HepG2 (cell line): ENCODE data around the gene IKZF4. TPM values are rescaled to one million over a fixed set of nuclear protein-coding genes. Genes with fewer than 3 reads are reported as not detected.
A peak's percentile ranks its signal among the peaks of the same experiment; 100 is the strongest.

ENCODE experiments used
- ETV6 ChIP-seq: sonication (generic); formaldehyde crosslinking; conservative IDR thresholded peaks from 2 replicates; pipeline ENCODE4 v1.4.0; 2020; ENCODE audit warnings: missing genetic modification reagents
- GPN1 ChIP-seq: sonication (generic); formaldehyde crosslinking; IDR thresholded peaks from 2 replicates; pipeline ENCODE4 v1.5.1; 2020; ENCODE audit warnings: missing genetic modification reagents, borderline replicate concordance
- HCFC1 ChIP-seq: fragments of 150-350 bp; IDR thresholded peaks from 2 replicates; pipeline ENCODE4 v1.6.1; 2014; ENCODE audit warnings: low read depth, low read length
- HMG20A ChIP-seq: IDR thresholded peaks from 2 replicates; pipeline ENCODE4 v1.6.1; 2016; ENCODE audit warnings: borderline replicate concordance
- KLF11 ChIP-seq: IDR thresholded peaks from 2 replicates; pipeline ENCODE4 v1.6.1; 2016; ENCODE audit warnings: missing compliant biosample characterization
- KLF15 ChIP-seq: sonication (generic); formaldehyde crosslinking; IDR thresholded peaks from 2 replicates; pipeline ENCODE4 v1.8.1; 2023; ENCODE audit warnings: borderline replicate concordance, mild to moderate bottlenecking, inconsistent platforms, missing genetic modification reagents, mixed read lengths
- MAFK ChIP-seq, 2 experiments: IDR thresholded peaks in 1 of 2; conservative IDR thresholded peaks in 1 of 2; 2 replicates each; pipeline ENCODE4 v1.6.1; 2011; ENCODE audit warnings: improper control_type of control experiment in 2 of 2, low read length in 2 of 2
- MXD1 ChIP-seq: sonication (generic); formaldehyde crosslinking; IDR thresholded peaks from 2 replicates; pipeline ENCODE4 v1.4.0; 2020; ENCODE audit warnings: mild to moderate bottlenecking, missing genetic modification reagents
- NONO ChIP-seq, 2 experiments: fragments of 450-650 bp in 1 of 2; sonication (generic) in 1 of 2; formaldehyde crosslinking in 1 of 2; IDR thresholded peaks in 1 of 2; conservative IDR thresholded peaks in 1 of 2; 2 replicates each; pipeline versions ENCODE4 v1.6.1 to v1.8.0; 2017 to 2022; ENCODE audit warnings: mild to moderate bottlenecking in 1 of 2, missing genetic modification reagents in 1 of 2, moderate library complexity in 1 of 2
- PATZ1 ChIP-seq: sonication (generic); formaldehyde crosslinking; IDR thresholded peaks from 2 replicates; pipeline ENCODE4 v1.4.0; 2020; ENCODE audit warnings: missing genetic modification reagents
- PBX3 ChIP-seq: sonication (generic); formaldehyde crosslinking; IDR thresholded peaks from 2 replicates; pipeline ENCODE4 v1.8.1; 2023; ENCODE audit warnings: missing genetic modification reagents, inconsistent platforms, borderline replicate concordance
- POLR2AphosphoS5 ChIP-seq: IDR thresholded peaks from 2 replicates; pipeline ENCODE4 v1.6.1; 2012; ENCODE audit warnings: low read depth, low read length
- POLR2G ChIP-seq: fragments of 200-400 bp; formaldehyde crosslinking; IDR thresholded peaks from 2 replicates; pipeline ENCODE4 v1.6.1; 2018; ENCODE audit warnings: mild to moderate bottlenecking, low read depth, low read length, moderate library complexity
- SIN3B ChIP-seq: fragments of 150-350 bp; IDR thresholded peaks from 2 replicates; pipeline ENCODE4 v1.6.1; 2014; ENCODE audit warnings: low read length
- SMAD9 ChIP-seq: sonication (generic); formaldehyde crosslinking; IDR thresholded peaks from 2 replicates; pipeline ENCODE4 v1.5.1; 2020; ENCODE audit warnings: mild to moderate bottlenecking, missing genetic modification reagents
- SOX13 ChIP-seq, 3 experiments: fragments of 450-650 bp in 1 of 3; sonication (generic) in 1 of 3; formaldehyde crosslinking in 1 of 3; IDR thresholded peaks in 2 of 3; conservative IDR thresholded peaks in 1 of 3; 2 replicates each; pipeline versions ENCODE4 v1.5.0 to v1.6.1; 2016 to 2020; ENCODE audit warnings: antibody characterized with exemption in 1 of 3, mild to moderate bottlenecking in 1 of 3, missing compliant biosample characterization in 1 of 3, missing genetic modification reagents in 1 of 3, moderate library complexity in 1 of 3
- TCF7L2 ChIP-seq: IDR thresholded peaks from 2 replicates; pipeline ENCODE4 v1.6.1; 2011; ENCODE audit warnings: mild to moderate bottlenecking, low read depth, low read length, moderate library complexity
- WIZ ChIP-seq: sonication (generic); formaldehyde crosslinking; IDR thresholded peaks from 2 replicates; pipeline ENCODE4 v1.5.1; 2020; ENCODE audit warnings: mild to moderate bottlenecking, missing genetic modification reagents
- ZNF225 ChIP-seq: sonication (generic); formaldehyde crosslinking; IDR thresholded peaks from 2 replicates; pipeline ENCODE4 v1.4.0; 2020; ENCODE audit warnings: mild to moderate bottlenecking, missing genetic modification reagents
- ZNF468 ChIP-seq: sonication (generic); formaldehyde crosslinking; IDR thresholded peaks from 2 replicates; pipeline ENCODE4 v1.8.0; 2022; ENCODE audit warnings: mild to moderate bottlenecking, moderate library complexity, missing genetic modification reagents
- ZNF574 ChIP-seq: sonication (generic); formaldehyde crosslinking; IDR thresholded peaks from 2 replicates; pipeline ENCODE4 v1.4.0; 2020; ENCODE audit warnings: missing genetic modification reagents
- ZNF713 ChIP-seq: sonication (generic); formaldehyde crosslinking; IDR thresholded peaks from 2 replicates; pipeline ENCODE4 v1.4.0; 2020; ENCODE audit warnings: mild to moderate bottlenecking, missing genetic modification reagents
- ZNF720 ChIP-seq: sonication (generic); formaldehyde crosslinking; IDR thresholded peaks from 2 replicates; pipeline ENCODE4 v1.4.0; 2020; ENCODE audit warnings: missing genetic modification reagents
- polyA plus RNA-seq, 8 experiments: library from polyadenylated mRNA; depleted of rRNA in 3 of 8; stranded (reverse) in 7 of 8; unstranded in 1 of 8; fragments of >200 nt; fragmentation: Illumina TruSeq in 4 of 8; extraction: Trizol in 4 of 8; gene quantifications; 2 replicates each; pipeline versions ENCODE4 v1.2.1 to v1.2.3, GENCODE V29; 2011 to 2016; ENCODE audit warnings: low read depth in 4 of 8, missing spikeins in 1 of 8, mixed read lengths in 1 of 8; ENCODE audit not compliant: insufficient read depth in 1 of 8
- total RNA-seq, 5 experiments: library from RNA; depleted of rRNA; stranded (reverse); fragments of >200 nt; fragmentation: Illumina TruSeq; extraction: Trizol; gene quantifications; 2 replicates each; pipeline ENCODE4 v1.2.3, GENCODE V29; 2016; ENCODE audit warnings: low read depth in 1 of 5

Gene IKZF4
- total and polyA plus RNA-seq, 2 of the 13 experiments (the other 11 are each of a cell fraction or from before 2014, with no cell fraction given), result 0.58 to 2.2 TPM

- no peak for TF ChIP-seq SOX13 (IDR thresholded peaks at IDR 0.05)
- TF ChIP-seq SOX13 (CRISPR knock-in tag; conservative IDR thresholded peaks at IDR 0.05 in 1 of 2, IDR thresholded peaks at IDR 0.05 in 1 of 2), result no peak; a peak in 1 of 4 replicates
- no peak for TF ChIP-seq ZNF225
- TF ChIP-seq MAFK (conservative IDR thresholded peaks at IDR 0.05 in 1 of 2, IDR thresholded peaks at IDR 0.05 in 1 of 2; ENCODE audit: low read length in 2 of 2), result no peak
- no peak for TF ChIP-seq WIZ
- TF ChIP-seq KLF15 (CRISPR knock-in tag), result no peak
- TF ChIP-seq GPN1 (CRISPR knock-in tag), result no peak
- 0 out of 2 replicates have a peak, but pooled peaks have one; percentile 41 for TF ChIP-seq ZNF468 (CRISPR knock-in tag)
- TF ChIP-seq TCF7L2, result no peak
- TF ChIP-seq NONO (IDR thresholded peaks at IDR 0.05), result no peak
- no peak for TF ChIP-seq NONO (CRISPR knock-in tag; conservative IDR thresholded peaks at IDR 0.05)
- peak; percentile 60; the same call in 1 of the 2 replicates for TF ChIP-seq POLR2AphosphoS5
- TF ChIP-seq MXD1 (CRISPR knock-in tag), result no peak
- TF ChIP-seq SMAD9 (CRISPR knock-in tag), result no peak
- TF ChIP-seq ZNF713 (CRISPR knock-in tag), result no peak
- no peak for TF ChIP-seq PBX3 (CRISPR knock-in tag)
- TF ChIP-seq SIN3B, result no peak
- no peak for TF ChIP-seq ETV6 (CRISPR knock-in tag)
- TF ChIP-seq ZNF574 (CRISPR knock-in tag), result no peak
- TF ChIP-seq ZNF720, result no peak
- no peak for TF ChIP-seq HMG20A (CRISPR knock-in tag)
- TF ChIP-seq PATZ1, result 0 out of 2 replicates have a peak, but pooled peaks have one; percentile 9
- TF ChIP-seq KLF11 (CRISPR knock-in tag), result no peak
- TF ChIP-seq POLR2G, result no peak
- no peak for TF ChIP-seq HCFC1
These were observed 47.8 kb upstream of the IKZF4 start (continued) for GRCh38 chr12:55972911-55973598.
